ENCODE measurements around the gene SLC38A2. TPM values are rescaled to one million over a fixed set of nuclear protein-coding genes. Genes with fewer than 3 reads are reported as not detected.
A peak's percentile ranks its signal among the peaks of the same experiment; 100 is the strongest.

The SLC38A2 gene
- total RNA-seq, 2 experiments from 2014 or later: 213 to 222 TPM

- peak overlapping the region; percentile 40 for H3K4me3 Mint-ChIP-seq
- peak overlapping the region; percentile 50 for H3K27ac Mint-ChIP-seq
- DNase-seq (peak in 1 of 14 experiments; percentile 21), ATAC-seq (ENCODE audit: poor library complexity) (no peak)
- Histone ChIP-seq H3K9me3 (ENCODE audit: control insufficient read depth in 1 of 2, insufficient read depth in 1 of 2, low read length in 2 of 2) (no peaks in the 10 kb centered on the region), H3K36me3 (ENCODE audit: insufficient read depth, low read length) (peaks cover 2% of the 10 kb centered on the region), H3K4me3 (ENCODE audit: low read length) (no peak overlapping the region), H3K27me3 (ENCODE audit: control insufficient read depth in 1 of 2, insufficient read depth in 2 of 2, low read length in 2 of 2) (no peaks in the 10 kb centered on the region), H3K4me1 (ENCODE audit: insufficient read depth, low read length) (peaks cover 12% of the 10 kb centered on the region), H3K27ac (ENCODE audit: low read depth in 1 of 2, low read length in 2 of 2) (no peak overlapping the region)
- peaks cover 39% of the 10 kb centered on the region for H3K36me3 Mint-ChIP-seq (ENCODE audit: low read depth)
- no peaks in the 10 kb centered on the region for H3K9me3 Mint-ChIP-seq
- H3K27me3 Mint-ChIP-seq: no peaks in the 10 kb centered on the region
- POLR2A ChIA-PET: interaction anchor here (0.5 to 1.3 kb wide), 6 partner anchors 14 to 173 kb away, joined by 3 to 6 read pairs (median 3); no protein-coding TSS in a partner anchor
- intact Hi-C loops (cut with DNase I, micrococcal nuclease): no loop called here
- peaks cover 52% of the 10 kb centered on the region for H3K4me1 Mint-ChIP-seq (ENCODE audit: low read depth)
- no peak for TF ChIP-seq CTCF (IDR thresholded peaks at IDR 0.05)
- CTCF ChIA-PET: no interaction called here
Measured at GRCh38 chr12:46387670-46388069, 15.1 kb upstream of the SLC38A2 start.

GRCh38 chr12:46386877-46387629 is 14.5 kb upstream of the SLC38A2 start:
- Mint-ChIP-seq H3K9me3 (no peaks in the 10 kb centered on the region), H3K36me3 (ENCODE audit: low read depth) (peaks cover 34% of the 10 kb centered on the region), H3K4me3 (peak overlapping the region; percentile 40), H3K4me1 (ENCODE audit: low read depth) (peaks cover 58% of the 10 kb centered on the region), H3K27me3 (no peaks in the 10 kb centered on the region), H3K27ac (peak overlapping the region; percentile 50)
- Histone ChIP-seq H3K9me3 (ENCODE audit: control insufficient read depth in 1 of 2, insufficient read depth in 1 of 2, low read length in 2 of 2) (no peaks in the 10 kb centered on the region), H3K4me1 (ENCODE audit: insufficient read depth, low read length) (peaks cover 16% of the 10 kb centered on the region), H3K4me3 (ENCODE audit: low read length) (no peak overlapping the region), H3K36me3 (ENCODE audit: insufficient read depth, low read length) (peaks cover 2% of the 10 kb centered on the region), H3K27ac (ENCODE audit: low read depth in 1 of 2, low read length in 2 of 2) (no peak overlapping the region), H3K27me3 (ENCODE audit: control insufficient read depth in 1 of 2, insufficient read depth in 2 of 2, low read length in 2 of 2) (no peaks in the 10 kb centered on the region)
- intact Hi-C loops (cut with DNase I, micrococcal nuclease): no loop called here
- DNase-seq: peak in 2 of 14 experiments; percentile 41 to 52
- ChIA-PET POLR2A (interaction anchor here (0.5 to 1.3 kb wide), 5 partner anchors 15 to 172 kb away, joined by 3 to 6 read pairs (median 3); no protein-coding TSS in a partner anchor), CTCF (no interaction called here)
- ATAC-seq (ENCODE audit: poor library complexity): no peak
- TF ChIP-seq CTCF (IDR thresholded peaks at IDR 0.05): no peak

- peak overlapping the region; percentile 49 for H3K27ac Mint-ChIP-seq
- peaks cover 2% of the 10 kb centered on the region for H3K36me3 ChIP-seq (ENCODE audit: insufficient read depth, low read length)
- no peaks in the 10 kb centered on the region for H3K9me3 ChIP-seq (ENCODE audit: control insufficient read depth in 1 of 2, insufficient read depth in 1 of 2, low read length in 2 of 2)
- H3K4me3 ChIP-seq (ENCODE audit: low read length): no peak overlapping the region
- intact Hi-C loops (cut with DNase I, micrococcal nuclease): no loop called here
- TF ChIP-seq CTCF (IDR thresholded peaks at IDR 0.05): no peak
- H3K27me3 ChIP-seq (ENCODE audit: control insufficient read depth in 1 of 2, insufficient read depth in 2 of 2, low read length in 2 of 2): no peaks in the 10 kb centered on the region
- no peak for DNase-seq
- peaks cover 16% of the 10 kb centered on the region for H3K4me1 ChIP-seq (ENCODE audit: insufficient read depth, low read length)
- POLR2A ChIA-PET: interaction anchor here (1.3 to 4.9 kb wide), 2 partner anchors 15 kb away, joined by 6 to 60 read pairs; partner anchors contain the start of gene SLC38A2
- H3K36me3 Mint-ChIP-seq (ENCODE audit: low read depth): peaks cover 29% of the 10 kb centered on the region
- CTCF ChIA-PET: interaction anchor here (0.9 to 1.0 kb wide), 2 partner anchors 14 to 171 kb away, joined by 3 to 4 read pairs; no protein-coding TSS in a partner anchor
- no peaks in the 10 kb centered on the region for H3K9me3 Mint-ChIP-seq
- ATAC-seq (ENCODE audit: poor library complexity): no peak
- H3K4me3 Mint-ChIP-seq: no peak overlapping the region
- peaks cover 64% of the 10 kb centered on the region for H3K4me1 Mint-ChIP-seq (ENCODE audit: low read depth)
- no peaks in the 10 kb centered on the region for H3K27me3 Mint-ChIP-seq
- no peak overlapping the region for H3K27ac ChIP-seq (ENCODE audit: low read depth in 1 of 2, low read length in 2 of 2)
Measured at GRCh38 chr12:46386360-46386867, 13.8 kb upstream of the SLC38A2 start.

All from CD4-positive, alpha-beta T cell (primary cell).